ENCODE data around the gene ATPAF1. TPM values are rescaled to one million over a fixed set of nuclear protein-coding genes. Genes with fewer than 3 reads are reported as not detected.

Gene ATPAF1
- total and polyA plus RNA-seq, 2 donors (not counting 1 experiment from before 2014, with no cell fraction given), result 65.6 to 72.1 TPM

DNA sequence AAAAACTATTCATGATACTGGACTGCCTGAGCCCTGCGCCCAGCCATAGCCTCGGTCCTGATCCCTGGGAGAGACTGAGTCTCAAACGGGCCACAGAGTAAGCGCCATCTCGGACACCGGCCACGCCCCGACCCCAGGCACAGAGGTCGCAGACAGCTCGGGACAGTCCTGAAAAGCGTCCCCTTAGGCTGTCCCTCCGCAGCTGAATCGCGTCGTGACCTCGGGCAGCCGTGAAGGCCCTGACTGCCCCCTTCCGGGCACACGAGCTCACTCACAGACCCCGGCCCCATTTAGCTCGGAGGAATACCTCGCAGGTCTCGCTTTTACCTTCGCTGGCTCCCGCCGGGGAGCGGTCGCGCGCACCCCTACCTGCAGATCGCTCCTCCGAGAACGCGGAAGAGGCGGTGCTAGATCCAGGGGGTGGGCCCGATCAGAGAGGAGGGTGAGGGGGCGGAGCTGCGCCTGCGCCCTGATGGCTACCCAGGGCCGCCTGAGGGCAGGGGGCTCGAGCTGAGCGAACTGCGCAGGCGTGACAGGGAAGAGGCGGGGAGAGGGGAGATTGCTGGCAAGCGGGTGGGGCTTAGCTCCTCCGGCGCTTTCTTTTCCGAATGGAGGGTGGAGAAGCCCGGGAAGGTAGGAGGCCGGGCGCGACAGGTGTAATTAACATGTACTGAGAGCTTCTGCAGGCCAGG, 64.2 kb downstream of the ATPAF1 start, which contains the start of gene MKNK1:
Gene MKNK1, minus strand, starts transcription at position 411 of the 692 bp plus-strand sequence. CDS start 20,941 bp downstream, outside the sequence.
- TF ChIP-seq CTCF (conservative IDR thresholded peaks at IDR 0.05 in 1 of 2, IDR thresholded peaks at IDR 0.05 in 1 of 2; ENCODE audit: low read depth in 1 of 2, low read length in 2 of 2), result peak; percentile 20 to 23
- no peak for TF ChIP-seq EZH2 (IDR thresholded peaks at IDR 0.05; ENCODE audit: low read length, missing control alignments)
- Histone ChIP-seq H3K79me2 (ENCODE audit: control insufficient read depth, insufficient read depth, low read length) (peaks cover 2% of the 10 kb centered on the region), H3K27me3 (ENCODE audit: control insufficient read depth, insufficient read depth, low read length) (no peaks in the 10 kb centered on the region), H4K20me1 (ENCODE audit: control insufficient read depth, extremely low read depth, insufficient read depth, low read length) (no peaks in the 10 kb centered on the region), H2AFZ (ENCODE audit: low read length) (peak within 1 kb of the TSS; percentile 95), H3K4me2 (ENCODE audit: extremely low read depth, insufficient read depth, low read length) (peak within 1 kb of the TSS; percentile 97), H3K36me3 (ENCODE audit: control insufficient read depth, insufficient read depth, low read length) (peaks cover 3% of the 10 kb centered on the region), H3K4me3 (replicated peaks in 1 of 4; ENCODE audit: control extremely low read depth in 1 of 4, insufficient read depth in 1 of 4, low read depth in 3 of 4, low read length in 4 of 4) (peak within 1 kb of the TSS; percentile 88 to 99 (median 98)), H3K4me1 (ENCODE audit: control insufficient read depth, extremely low read depth, insufficient read depth, low read length) (peaks cover 5% of the 10 kb centered on the region), H3K27ac (ENCODE audit: insufficient read depth, low read length) (peak within 1 kb of the TSS; percentile 67), H3K9ac (ENCODE audit: insufficient read depth, low read length) (peak within 1 kb of the TSS; percentile 82), H3K9me3 (ENCODE audit: control insufficient read depth, insufficient read depth, low read depth, low read length) (no peaks in the 10 kb centered on the region)
- peak; percentile 87 to 92 for DNase-seq (ENCODE audit: low read depth in 2 of 2)

DNA sequence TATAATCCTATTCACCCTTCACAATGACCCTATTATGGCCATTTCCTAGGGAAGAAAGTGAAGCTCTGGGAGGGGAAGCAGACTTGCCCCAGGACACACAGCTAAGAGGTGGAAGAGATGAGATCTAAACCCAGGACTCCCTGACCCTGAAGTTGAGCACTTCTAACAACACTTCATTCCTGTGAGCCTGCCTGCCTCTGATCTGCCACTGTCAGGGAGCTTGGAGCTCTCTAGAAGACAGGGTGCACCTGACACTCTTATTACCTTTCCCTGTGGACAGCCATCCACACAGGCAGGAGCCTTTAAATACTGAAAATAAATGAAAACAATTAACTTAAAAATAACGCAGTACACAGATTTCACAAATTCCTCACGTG, 64.7 kb downstream of the ATPAF1 start:
- peaks cover 5% of the 10 kb centered on the region for H3K4me1 ChIP-seq (ENCODE audit: control insufficient read depth, extremely low read depth, insufficient read depth, low read length)
- peak overlapping the region; percentile 88 to 99 (median 98) for H3K4me3 ChIP-seq (replicated peaks in 1 of 4; ENCODE audit: control extremely low read depth in 1 of 4, insufficient read depth in 1 of 4, low read depth in 3 of 4, low read length in 4 of 4)
- H3K27me3 ChIP-seq (ENCODE audit: control insufficient read depth, insufficient read depth, low read length), result no peaks in the 10 kb centered on the region
- peaks cover 2% of the 10 kb centered on the region for H3K79me2 ChIP-seq (ENCODE audit: control insufficient read depth, insufficient read depth, low read length)
- peak overlapping the region; percentile 82 for H3K9ac ChIP-seq (ENCODE audit: insufficient read depth, low read length)
- H3K4me2 ChIP-seq (ENCODE audit: extremely low read depth, insufficient read depth, low read length), result peak overlapping the region; percentile 97
- peaks cover 3% of the 10 kb centered on the region for H3K36me3 ChIP-seq (ENCODE audit: control insufficient read depth, insufficient read depth, low read length)
- no peak for DNase-seq (ENCODE audit: low read depth in 2 of 2)
- no peaks in the 10 kb centered on the region for H3K9me3 ChIP-seq (ENCODE audit: control insufficient read depth, insufficient read depth, low read depth, low read length)
- TF ChIP-seq EZH2 (IDR thresholded peaks at IDR 0.05; ENCODE audit: low read length, missing control alignments) (no peak), CTCF (conservative IDR thresholded peaks at IDR 0.05 in 1 of 2, IDR thresholded peaks at IDR 0.05 in 1 of 2; ENCODE audit: low read depth in 1 of 2, low read length in 2 of 2) (no peak)
- H4K20me1 ChIP-seq (ENCODE audit: control insufficient read depth, extremely low read depth, insufficient read depth, low read length), result no peaks in the 10 kb centered on the region
- peak overlapping the region; percentile 95 for H2AFZ ChIP-seq (ENCODE audit: low read length)
- peak overlapping the region; percentile 67 for H3K27ac ChIP-seq (ENCODE audit: insufficient read depth, low read length)

DNA sequence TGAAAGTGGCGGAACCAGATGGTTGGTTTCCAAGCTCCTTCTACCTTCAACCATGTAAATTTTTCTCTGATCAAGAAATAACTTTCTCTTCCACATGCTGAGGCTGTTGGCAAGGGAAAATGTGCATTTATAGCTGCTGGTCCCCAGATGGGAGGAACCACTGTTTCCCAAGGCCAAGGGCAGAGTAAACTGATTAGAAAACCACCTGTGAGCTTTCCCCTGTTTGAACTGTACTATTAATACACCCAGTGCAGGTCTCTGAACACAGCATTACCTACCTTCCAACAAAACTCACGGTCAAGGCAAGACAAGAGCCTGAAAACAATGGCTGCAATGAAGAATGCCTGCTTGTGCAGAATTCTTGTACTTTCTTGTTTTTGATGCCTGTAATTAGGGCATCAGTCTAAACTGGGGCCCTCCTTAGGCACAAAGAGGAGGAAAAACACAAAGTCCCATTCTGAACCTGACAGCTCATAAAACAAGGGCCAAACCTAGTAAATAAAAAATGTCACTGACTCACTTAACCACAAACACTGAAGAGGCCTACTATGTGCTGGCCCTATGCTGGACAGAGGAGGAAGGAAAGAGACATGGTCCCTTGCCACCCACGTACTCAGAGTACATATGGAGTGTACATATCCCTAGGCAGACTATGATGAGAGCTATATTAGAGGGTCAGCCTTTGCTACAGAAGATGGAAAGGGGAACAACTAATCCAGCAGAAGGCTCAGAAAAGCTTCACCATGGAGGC, 66.7 kb downstream of the ATPAF1 start:
- Histone ChIP-seq H3K4me3 (replicated peaks in 1 of 4; ENCODE audit: control extremely low read depth in 1 of 4, insufficient read depth in 1 of 4, low read depth in 3 of 4, low read length in 4 of 4) (no peak overlapping the region), H3K27me3 (ENCODE audit: control insufficient read depth, insufficient read depth, low read length) (no peaks in the 10 kb centered on the region), H3K36me3 (ENCODE audit: control insufficient read depth, insufficient read depth, low read length) (no peaks in the 10 kb centered on the region), H3K27ac (ENCODE audit: insufficient read depth, low read length) (no peak overlapping the region), H2AFZ (ENCODE audit: low read length) (no peak overlapping the region), H3K4me1 (ENCODE audit: control insufficient read depth, extremely low read depth, insufficient read depth, low read length) (peaks cover 5% of the 10 kb centered on the region), H3K4me2 (ENCODE audit: extremely low read depth, insufficient read depth, low read length) (no peak overlapping the region), H3K79me2 (ENCODE audit: control insufficient read depth, insufficient read depth, low read length) (peaks cover 2% of the 10 kb centered on the region), H4K20me1 (ENCODE audit: control insufficient read depth, extremely low read depth, insufficient read depth, low read length) (no peaks in the 10 kb centered on the region), H3K9me3 (ENCODE audit: control insufficient read depth, insufficient read depth, low read depth, low read length) (no peaks in the 10 kb centered on the region), H3K9ac (ENCODE audit: insufficient read depth, low read length) (no peak overlapping the region)
- no peak for DNase-seq (ENCODE audit: low read depth in 2 of 2)
- TF ChIP-seq CTCF (conservative IDR thresholded peaks at IDR 0.05 in 1 of 2, IDR thresholded peaks at IDR 0.05 in 1 of 2; ENCODE audit: low read depth in 1 of 2, low read length in 2 of 2) (no peak), EZH2 (IDR thresholded peaks at IDR 0.05; ENCODE audit: low read length, missing control alignments) (no peak)

All from fibroblast of lung (primary cell).